Suppressor macrophage treated with lipopolysaccharide for 4 hours (primary cell): ENCODE results near the gene HOXA9.
A peak's percentile ranks its signal among the peaks of the same experiment; 100 is the strongest.

ENCODE experiments used
- DNase-seq: peaks from one replicate; pipeline ENCODE4 v3.0.0-alpha.2; 2020

Gene HOXA9

DNA sequence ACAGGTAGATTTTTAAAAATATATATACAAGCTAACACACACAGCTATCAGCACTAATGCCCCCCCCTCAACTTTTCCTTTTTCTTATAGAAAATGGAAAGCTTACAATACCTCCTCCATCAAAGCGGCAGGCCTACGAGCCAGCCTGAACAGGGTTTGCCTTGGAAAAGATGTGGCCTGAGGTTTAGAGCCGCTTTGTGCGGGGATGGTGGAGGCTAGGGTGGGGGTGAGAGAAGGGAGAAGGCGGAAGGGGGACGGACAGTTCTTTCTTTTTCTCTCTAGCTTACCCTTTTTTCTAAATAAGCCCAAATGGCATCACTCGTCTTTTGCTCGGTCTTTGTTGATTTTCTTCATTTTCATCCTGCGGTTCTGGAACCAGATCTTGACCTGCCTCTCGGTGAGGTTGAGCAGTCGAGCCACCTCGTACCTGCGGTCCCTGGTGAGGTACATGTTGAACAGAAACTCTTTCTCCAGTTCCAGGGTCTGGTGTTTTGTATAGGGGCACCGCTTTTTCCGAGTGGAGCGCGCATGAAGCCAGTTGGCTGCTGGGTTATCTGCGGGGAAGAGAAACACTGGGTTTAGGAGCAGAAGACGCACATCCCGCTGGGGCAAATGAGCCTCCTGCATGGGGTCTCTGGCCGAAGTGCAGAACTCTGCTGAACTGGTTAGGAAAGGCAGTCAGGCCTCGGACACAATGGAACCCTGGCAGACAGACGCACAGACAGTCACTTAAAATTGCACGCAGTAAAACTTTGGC lies 1.9 kb downstream of the HOXA9 start:
- no peak for DNase-seq

DNA sequence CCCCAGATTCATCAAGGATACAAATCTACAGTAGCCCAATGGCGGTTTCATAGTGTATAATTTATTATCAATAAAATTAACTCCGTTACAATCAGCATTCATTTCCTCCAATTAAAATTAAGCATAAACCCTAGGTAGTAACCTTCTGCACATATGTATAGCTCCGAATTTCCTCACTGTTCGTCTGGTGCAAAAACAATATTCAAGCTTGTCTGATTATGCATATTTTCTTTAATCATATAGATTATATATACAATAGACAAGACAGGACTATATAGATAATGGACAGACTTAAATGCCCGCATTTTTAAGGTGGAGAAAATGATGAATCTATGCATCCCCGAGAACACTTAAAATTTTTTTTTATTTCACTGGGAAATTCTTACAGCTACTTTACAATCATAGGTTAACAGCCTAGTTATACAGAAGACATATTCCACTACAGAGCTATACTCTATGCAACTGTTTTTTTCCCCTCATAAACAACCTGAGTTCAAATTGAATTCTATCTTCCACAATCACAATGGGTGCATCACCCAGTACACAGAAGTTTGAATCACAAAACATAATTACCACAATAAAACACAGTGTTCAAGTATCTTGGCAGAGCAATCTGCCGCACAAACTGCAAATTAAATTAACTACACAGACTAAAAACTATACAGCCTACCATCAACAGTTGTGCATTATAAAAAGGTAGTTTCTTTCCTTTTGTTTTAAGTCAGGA lies 2.6 kb downstream of the HOXA9 start:
- no peak for DNase-seq

DNA sequence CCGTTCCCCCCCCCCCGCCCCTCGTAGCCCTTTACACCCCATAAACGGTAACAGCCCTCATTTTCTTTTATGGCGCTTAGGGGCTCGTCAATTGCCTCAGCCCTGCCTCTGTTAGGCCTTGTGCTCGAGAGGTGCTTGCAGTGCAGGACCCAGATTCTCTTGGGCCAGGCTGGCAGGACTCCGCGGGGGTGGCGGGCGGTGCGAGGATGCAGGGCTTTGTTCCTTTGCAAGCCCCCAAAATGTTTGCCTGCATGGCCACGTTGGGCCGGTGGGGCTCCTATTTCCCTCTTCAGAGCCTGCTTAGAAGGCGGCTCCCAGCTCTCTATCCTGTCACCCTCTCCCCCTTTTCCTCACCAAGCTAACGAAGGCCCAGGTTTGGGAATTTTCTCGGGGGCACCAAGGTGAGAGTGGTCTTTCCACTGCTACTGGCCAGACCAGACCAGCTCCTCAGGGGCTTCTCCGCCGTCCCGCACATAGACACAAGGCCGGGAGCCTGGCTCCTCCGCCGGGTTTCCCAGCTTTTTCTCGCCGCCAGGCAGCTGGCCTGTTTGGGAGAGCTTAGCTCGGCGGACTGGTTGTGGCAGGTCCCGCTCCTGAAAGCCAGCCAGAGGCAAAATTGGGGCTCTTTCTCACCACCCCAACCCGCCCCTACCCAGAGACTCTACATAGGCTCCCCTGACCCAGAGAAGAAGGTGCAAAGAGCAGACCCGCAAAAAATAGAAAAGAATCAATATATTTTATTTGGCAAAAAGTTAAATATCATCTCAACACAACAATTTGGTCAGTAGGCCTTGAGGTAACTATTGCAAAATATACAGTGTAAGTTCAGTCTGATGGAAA lies 3.4 kb downstream of the HOXA9 start:
- no peak for DNase-seq

DNA sequence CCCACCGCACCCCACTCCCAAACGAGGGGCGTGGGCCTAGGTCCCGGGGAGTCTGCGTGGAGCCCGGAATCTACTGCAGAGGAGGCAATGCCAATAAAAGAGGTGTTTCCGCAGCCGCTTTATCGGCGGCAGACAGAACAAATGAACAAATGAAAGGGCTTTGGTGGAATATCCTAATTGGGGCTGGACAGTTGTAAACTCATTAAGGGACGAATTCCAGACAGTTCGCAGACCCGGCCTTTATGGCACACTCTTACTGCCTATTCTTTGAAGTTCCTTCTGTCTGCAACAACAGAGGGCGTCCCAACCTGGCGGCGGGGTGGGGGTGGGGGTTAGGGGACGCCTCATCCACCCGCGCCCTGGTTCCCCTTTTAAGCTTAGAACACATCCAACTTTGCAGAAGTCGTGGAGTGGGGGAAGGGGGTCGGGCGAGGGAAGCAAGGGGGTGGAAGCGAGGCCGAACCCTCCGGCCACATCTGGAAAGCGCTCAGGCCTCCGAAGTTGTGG lies 4.1 kb downstream of the HOXA9 start:
- peak; percentile 59 for DNase-seq

DNA sequence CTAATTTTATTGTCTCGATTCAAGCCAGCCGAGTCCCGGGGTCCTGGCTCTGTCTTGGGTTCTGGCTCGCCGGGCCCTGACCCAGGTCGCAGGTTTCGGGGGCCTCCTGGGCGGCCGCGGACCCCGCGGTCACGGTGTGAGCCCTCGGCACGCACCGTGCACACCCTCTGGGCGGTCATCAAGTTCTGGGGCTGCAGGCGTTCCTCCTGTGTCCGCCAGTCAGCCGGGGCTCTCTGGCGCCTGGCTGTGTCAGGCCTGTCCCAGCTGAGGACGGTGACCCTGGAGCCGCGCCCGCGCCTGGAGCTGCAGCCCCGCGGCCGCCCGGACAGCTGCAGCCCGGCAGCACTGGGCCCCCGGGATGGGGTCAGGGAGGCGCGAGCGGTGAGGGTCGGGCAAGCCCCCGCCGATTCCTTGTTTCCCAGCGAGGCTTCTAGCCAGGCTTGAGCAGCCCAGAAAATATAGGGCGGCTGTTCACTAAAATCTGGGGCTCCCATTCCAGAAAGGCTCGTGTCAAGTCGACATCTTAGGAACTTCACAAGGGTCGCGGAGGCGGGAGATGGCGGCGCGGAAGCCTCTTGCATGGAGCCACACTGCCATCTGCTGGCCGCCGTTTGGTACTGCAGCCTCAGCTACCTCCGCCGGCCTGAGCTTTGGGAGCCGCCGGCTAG lies 4.7 kb downstream of the HOXA9 start:
- peak; percentile 88 for DNase-seq

DNA sequence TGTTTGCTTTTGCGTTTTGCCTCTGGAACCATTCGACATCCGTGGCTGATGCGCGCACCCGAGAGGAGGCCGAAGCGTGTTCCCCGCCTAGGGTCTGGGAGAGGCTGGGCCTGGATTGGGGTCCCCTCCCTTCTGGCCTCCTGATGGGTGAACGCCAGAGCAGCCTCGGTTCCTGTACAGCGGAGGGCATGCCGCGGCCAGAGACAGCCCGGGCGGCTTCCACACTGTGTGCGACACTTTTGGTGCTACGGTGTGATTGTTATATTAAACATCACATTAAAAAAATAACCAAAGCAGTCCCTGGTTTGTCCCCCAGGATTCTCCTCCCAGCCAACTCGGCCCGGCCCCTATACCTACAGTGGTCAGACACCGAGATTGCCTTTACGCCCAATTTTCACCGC lies 5.2 kb downstream of the HOXA9 start:
- DNase-seq = no peak

DNA sequence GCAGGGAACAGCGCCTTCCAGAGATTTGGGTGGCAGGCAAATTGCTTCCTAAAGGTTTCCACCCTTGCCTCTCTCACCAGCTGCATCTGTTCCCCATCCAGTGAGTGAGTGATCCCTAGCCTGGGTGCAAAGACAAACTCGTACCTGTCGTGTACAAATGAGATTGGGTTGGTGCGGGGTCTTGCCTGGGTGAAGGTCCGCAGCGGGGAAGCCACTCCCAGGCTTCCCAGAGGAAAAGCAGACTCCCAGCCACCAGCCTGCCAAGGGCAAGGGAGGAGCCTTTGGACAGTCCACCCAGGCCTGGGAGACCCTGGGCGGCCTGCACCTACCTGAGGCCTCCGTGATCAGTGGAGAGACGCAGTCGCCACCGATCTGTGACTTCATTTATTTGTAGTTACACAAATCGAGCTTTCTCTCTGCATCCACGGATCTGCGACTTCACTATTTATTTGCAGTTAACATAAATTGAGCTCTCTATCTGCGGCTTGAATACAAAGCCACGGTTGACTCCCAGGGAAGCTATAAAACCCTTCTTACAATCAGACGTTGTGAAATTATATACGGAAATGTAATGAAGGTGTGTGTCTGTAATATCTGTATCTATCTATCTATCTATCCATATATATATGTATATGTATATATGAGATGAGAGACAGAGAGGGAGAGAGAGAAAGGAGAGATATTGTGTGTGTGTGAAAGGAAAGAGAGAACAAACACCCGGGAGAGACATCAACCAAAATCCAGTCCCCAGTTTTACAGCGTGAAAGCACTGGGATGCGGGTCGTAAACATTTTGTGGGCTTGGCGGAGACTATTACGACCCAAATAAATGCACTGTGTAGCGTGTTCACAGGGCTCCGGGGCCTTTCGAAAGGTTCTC lies 5.8 kb downstream of the HOXA9 start:
- DNase-seq = no peak

DNA sequence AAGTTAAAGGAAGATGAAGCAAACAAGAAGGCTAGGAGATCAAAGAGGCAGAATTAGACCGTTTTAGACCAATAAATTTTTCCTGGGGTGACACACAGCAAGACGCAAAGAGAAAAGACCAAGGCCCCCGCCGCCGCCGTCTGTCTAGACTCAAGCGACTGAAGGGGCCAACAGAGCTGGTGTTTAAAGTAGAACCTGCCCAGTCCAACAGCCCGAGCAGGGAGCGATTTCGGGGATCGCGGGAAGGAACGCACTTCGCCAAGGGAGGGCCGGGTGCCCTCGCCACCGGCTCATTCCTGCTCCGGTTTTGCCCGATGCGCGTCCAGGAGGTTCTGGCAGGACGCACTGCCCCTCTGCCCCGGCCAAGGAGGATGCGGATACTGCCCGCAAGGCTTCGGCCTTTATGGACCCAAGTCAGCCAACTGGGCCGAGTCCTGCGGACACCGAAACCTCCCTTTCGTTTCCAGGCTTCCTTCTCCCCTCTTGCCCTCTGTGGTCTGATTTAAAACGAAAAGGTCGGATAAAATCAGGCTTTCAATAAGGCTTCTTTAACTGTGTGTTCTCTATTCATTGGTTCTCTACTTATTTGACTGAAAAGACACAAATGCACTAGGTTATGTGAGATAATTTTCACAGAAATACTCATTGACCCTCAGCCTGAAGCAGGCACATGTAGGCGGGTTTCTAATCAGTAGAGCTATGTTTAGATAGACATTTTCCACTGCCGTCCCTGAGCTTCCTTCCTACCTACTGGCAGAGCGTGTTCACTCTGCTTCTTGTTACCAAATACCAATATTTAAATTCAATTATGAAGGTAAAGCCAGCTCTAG lies 6.7 kb downstream of the HOXA9 start:
- no peak for DNase-seq

DNA sequence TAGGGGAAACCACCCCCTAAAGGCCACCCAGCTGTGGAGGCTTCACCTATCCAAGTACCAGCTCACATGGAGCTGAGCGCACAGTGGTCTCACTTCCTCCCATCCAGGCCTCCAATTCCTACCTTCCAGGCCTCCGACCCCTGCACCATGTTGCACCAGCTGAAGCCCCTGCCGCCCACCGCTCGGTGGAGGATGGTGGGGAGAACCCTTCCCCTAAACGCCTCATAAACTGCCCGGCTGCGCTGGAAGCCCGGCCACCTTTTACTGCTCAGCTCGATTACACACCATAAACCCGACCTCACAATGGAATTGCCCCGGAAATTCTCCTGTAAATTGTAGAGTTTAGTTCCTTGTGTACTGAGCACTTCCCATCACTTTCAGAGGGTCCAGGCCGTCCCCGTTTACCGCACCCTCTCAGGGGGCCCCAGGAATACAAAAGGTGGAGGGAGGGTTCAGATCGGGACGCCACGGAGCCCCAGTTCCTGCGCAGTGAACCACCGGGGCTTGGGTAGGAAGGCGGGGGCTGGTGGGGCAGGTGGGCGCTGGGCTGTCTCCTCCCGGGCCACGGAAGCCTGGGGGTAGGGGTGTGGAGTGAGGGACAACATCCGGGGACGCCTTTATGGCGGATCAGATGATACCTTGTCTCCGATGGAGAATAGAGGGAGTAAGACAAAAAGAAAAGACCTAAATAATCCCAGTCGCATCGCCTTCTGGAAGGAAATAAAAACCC lies 7.5 kb downstream of the HOXA9 start:
- no peak for DNase-seq

DNA sequence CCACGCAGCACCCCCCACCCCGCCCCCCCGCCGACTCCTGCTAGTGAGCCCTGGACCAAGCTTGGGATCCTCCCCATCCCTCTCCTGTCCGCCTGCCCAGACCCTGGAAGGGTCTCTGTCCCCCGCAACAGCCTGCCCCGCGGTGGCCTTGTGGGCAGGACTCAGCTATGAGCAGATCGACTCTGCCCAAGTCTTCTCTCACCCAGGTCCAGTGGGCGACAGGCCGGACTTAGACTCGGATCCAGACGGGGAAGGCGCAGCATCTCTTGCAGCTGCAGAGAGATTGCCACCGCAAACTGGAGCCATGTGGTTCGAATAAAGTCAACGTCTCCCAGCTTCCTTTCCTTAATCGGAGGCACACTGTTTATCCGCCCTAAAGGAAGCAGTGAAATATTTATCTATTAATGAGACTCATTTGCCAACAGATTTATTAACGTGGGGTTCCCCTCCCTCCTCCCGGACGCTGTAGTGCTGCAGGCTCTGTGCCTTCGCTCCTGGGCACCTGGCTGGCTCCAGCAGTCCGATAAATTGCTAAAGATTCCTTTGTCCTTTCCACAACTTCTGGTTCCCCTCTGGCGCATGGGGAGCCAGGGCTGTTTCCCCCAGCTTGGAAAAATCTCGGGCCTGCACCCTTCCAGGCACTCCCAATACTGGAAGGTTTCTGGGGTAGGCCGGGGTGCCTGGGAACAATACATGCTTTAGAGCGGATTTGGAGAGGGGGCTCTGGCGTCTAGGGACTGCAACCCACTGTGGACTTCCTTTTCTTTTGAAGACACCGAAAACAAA lies 8.2 kb downstream of the HOXA9 start:
- no peak for DNase-seq

DNA sequence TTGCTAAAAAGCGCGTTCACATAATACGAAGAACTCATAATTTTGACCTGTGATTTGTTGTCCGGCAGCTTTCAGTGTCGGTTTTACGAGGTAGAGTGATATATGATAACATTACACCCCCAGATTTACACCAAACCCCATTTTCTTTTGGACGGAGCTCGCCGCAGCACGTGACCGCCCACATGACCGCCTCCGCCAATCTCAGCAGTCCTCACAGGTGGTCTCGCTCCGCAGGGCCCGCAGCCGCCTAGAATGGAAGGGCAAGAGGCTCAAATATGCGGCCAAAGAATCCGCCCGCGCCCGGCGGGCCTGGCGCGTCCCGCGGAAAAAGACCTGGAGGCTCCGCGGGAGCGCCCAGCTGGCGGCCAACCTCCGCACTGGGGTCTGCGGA lies 8.8 kb downstream of the HOXA9 start, which contains the start of gene HOXA7:
Gene HOXA7 (minus strand): TSS at position 168 of the 391 bp plus-strand sequence. CDS start 130 bp downstream, at position 38.
- no peak for DNase-seq

DNA sequence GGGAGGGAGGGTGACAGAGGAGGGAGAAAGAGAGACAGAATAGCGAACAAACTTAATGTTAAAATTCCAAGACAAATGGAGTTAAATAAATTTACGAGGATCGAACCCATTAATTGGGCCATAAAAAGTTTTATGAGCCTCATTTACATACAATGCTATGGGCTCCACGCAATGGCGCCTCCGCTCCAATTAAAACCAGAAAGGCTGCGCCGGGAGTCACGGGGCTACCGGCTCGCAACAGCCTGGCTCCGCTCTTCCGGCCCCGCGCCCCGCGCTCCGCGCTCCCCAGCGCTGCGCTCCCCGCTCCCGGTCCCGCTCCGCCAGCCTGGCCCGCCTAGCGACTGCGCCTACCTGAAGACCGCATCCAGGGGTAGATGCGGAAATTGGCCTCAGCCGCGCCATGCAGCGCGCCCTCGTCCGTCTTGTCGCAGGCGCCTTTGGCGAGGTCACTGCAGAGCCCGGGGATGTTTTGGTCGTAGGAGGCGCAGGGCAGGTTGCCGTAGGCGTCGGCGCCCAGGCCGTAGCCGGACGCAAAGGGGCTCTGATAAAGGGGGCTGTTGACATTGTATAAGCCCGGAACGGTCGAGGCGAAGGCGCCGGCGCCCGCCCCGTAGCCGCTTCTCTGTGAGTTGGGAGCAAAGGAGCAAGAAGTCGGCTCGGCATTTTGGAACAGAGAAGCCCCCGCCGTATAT lies 9.4 kb downstream of the HOXA9 start:
- DNase-seq = no peak

DNA sequence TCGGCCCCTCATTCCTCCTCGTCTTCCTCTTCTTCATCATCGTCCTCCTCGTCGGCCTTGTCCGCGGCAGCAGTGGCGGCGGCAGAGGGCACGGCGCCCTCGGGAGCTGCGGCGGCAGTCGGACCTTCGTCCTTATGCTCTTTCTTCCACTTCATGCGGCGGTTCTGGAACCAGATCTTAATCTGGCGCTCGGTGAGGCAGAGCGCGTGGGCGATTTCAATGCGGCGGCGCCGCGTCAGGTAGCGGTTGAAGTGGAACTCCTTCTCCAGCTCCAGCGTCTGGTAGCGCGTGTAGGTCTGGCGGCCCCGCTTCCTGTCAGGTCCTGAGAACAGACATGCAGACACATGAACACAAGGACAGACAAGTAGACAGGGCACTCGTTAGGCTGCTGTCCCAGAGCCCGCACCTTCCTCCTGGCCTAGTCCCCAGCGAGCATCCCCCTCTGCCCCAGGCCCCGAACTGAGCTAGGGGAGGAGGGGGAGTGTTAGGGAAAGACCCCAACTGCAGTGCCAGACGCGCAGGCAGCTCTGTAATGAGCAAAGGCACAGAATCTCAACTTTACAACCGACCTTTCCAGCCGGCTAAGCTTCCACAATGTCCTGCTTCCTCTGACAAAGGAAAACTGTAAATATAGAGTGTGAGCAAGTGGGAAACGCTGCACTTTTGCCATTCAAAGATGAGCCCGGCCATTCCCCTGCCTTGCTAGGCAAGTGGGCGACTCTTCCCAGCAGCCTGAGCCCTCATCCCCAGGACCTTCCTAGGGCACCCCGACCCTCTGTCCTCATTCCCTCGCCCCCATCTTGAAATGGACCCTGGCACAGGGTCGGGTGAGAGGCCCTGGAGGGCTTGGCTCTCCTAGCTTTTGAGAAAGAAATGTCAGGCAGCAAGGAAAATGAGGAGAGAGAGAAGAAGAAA lies 10.2 kb downstream of the HOXA9 start:
- DNase-seq = no peak

DNA sequence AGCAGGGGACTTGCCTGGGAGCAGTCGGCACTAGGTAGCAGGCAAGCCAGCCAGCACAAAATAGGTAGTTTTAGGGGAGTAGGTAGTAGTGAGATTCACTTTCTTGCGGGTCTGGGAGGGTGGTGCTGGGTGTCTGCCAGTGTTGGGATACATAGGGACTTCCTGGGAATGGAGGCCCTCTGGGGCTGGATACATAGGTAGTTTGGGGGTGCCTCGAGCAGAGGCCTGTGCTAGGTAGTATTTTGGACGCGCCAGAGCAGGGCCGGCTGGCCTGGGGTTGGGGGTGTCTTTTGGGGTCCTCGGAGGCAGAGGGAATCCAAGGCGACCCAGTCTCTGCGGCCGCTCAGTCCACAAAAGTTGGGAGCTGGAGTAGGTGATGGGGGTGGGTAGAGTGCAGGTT lies 11.0 kb downstream of the HOXA9 start:
- DNase-seq = no peak

DNA sequence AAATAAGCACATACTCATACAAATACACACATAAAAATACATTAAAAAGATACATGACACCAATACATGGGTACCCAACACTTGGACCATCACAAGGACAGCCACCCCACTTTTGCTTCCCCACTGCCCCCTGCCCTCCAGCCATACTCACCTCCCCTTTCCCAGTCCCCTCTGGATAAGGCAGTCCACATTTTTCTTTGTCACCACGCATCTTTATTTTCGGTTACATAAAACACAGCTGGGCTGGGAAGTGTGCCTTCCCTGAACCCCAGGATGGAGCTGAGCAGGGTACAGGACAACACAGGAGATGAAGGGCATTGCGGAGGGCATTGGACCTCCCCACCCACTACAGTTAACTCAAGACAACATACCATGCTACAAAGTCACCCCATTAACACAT lies 11.8 kb downstream of the HOXA9 start:
- no peak for DNase-seq

DNA sequence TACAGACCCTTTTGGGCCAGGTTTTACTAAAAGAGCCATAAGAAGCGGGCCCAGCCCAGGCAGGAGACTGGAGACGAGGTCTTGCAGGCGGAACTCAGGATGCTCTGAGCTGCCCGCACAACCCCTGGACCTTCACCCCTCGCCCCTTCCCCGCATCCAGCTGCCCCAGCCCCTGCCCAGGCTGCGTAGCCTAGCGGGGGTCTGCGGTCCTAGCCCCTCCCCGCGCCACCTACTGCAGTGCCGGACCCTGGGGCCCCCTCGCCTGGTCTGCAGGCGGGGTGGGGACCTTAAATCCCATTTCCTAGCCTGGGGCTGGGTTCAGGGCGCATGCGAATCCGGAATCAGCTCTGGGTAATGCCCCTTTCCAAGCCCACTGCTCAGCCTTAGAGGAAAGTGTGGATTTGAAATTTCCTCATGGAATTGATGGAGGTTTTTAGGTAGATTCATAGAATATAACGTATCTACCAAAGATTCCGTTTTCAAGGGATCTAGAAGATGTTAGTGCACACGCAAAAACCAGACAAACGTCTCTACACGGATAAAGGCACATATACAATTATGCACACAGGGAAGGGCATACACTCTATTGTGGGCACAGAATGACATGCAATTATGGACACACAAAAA lies 12.4 kb downstream of the HOXA9 start:
- no peak for DNase-seq
